ENCODE results near the gene IL20RB.

The IL20RB gene

GRCh38 chr3:136929977-136930670, 27.7 kb upstream of the IL20RB start:
- Histone ChIP-seq H3K36me3 (ENCODE audit: control insufficient read depth, insufficient read depth, low read length, severe bottlenecking) (peaks cover 20% of the 10 kb centered on the region), H3K4me1 (ENCODE audit: control insufficient read depth, insufficient read depth, low read length) (peaks cover 46% of the 10 kb centered on the region), H3K9ac (ENCODE audit: low read length) (peak overlapping the region; percentile 87), H3K27me3 (replicated peaks; ENCODE audit: control insufficient read depth, insufficient read depth, low read length) (no peaks in the 10 kb centered on the region), H3K4me3 (ENCODE audit: low read length) (peak overlapping the region; percentile 82), H3K9me3 (ENCODE audit: control insufficient read depth, low read length) (no peaks in the 10 kb centered on the region)
- peak; percentile 78 for DNase-seq (ENCODE audit: low read depth)

GRCh38 chr3:136931606-136932005, 26.2 kb upstream of the IL20RB start:
- Histone ChIP-seq H3K36me3 (ENCODE audit: control insufficient read depth, insufficient read depth, low read length, severe bottlenecking) (peaks cover 25% of the 10 kb centered on the region), H3K4me1 (ENCODE audit: control insufficient read depth, insufficient read depth, low read length) (peaks cover 38% of the 10 kb centered on the region), H3K9me3 (ENCODE audit: control insufficient read depth, low read length) (peaks cover under 1% of the 10 kb centered on the region), H3K9ac (ENCODE audit: low read length) (peak overlapping the region; percentile 87), H3K4me3 (ENCODE audit: low read length) (peak overlapping the region; percentile 82), H3K27me3 (replicated peaks; ENCODE audit: control insufficient read depth, insufficient read depth, low read length) (no peaks in the 10 kb centered on the region)
- DNase-seq (ENCODE audit: low read depth): no peak

- Histone ChIP-seq H3K4me3 (ENCODE audit: low read length) (peak overlapping the region; percentile 82), H3K27me3 (replicated peaks; ENCODE audit: control insufficient read depth, insufficient read depth, low read length) (no peaks in the 10 kb centered on the region), H3K9ac (ENCODE audit: low read length) (peak overlapping the region; percentile 87), H3K36me3 (ENCODE audit: control insufficient read depth, insufficient read depth, low read length, severe bottlenecking) (peaks cover 34% of the 10 kb centered on the region), H3K4me1 (ENCODE audit: control insufficient read depth, insufficient read depth, low read length) (peaks cover 39% of the 10 kb centered on the region), H3K9me3 (ENCODE audit: control insufficient read depth, low read length) (peaks cover 9% of the 10 kb centered on the region)
- DNase-seq (ENCODE audit: low read depth): peak; percentile 35
Measured at GRCh38 chr3:136932523-136932922, 25.3 kb upstream of the IL20RB start.

- H3K27me3 ChIP-seq (replicated peaks; ENCODE audit: control insufficient read depth, insufficient read depth, low read length): no peaks in the 10 kb centered on the region
- H3K4me1 ChIP-seq (ENCODE audit: control insufficient read depth, insufficient read depth, low read length): peaks cover 45% of the 10 kb centered on the region
- H3K9me3 ChIP-seq (ENCODE audit: control insufficient read depth, low read length): peaks cover 9% of the 10 kb centered on the region
- peak overlapping the region; percentile 82 for H3K4me3 ChIP-seq (ENCODE audit: low read length)
- H3K9ac ChIP-seq (ENCODE audit: low read length): no peak overlapping the region
- DNase-seq (ENCODE audit: low read depth): peak; percentile 40
- H3K36me3 ChIP-seq (ENCODE audit: control insufficient read depth, insufficient read depth, low read length, severe bottlenecking): peaks cover 30% of the 10 kb centered on the region
Measured at GRCh38 chr3:136932978-136933772, 24.6 kb upstream of the IL20RB start.

GRCh38 chr3:136937175-136937574, 20.6 kb upstream of the IL20RB start:
- no peak overlapping the region for H3K9ac ChIP-seq (ENCODE audit: low read length)
- no peak for DNase-seq (ENCODE audit: low read depth)
- H3K4me1 ChIP-seq (ENCODE audit: control insufficient read depth, insufficient read depth, low read length): peaks cover 43% of the 10 kb centered on the region
- H3K9me3 ChIP-seq (ENCODE audit: control insufficient read depth, low read length): peaks cover 9% of the 10 kb centered on the region
- no peaks in the 10 kb centered on the region for H3K27me3 ChIP-seq (replicated peaks; ENCODE audit: control insufficient read depth, insufficient read depth, low read length)
- H3K4me3 ChIP-seq (ENCODE audit: low read length): no peak overlapping the region
- peaks cover 22% of the 10 kb centered on the region for H3K36me3 ChIP-seq (ENCODE audit: control insufficient read depth, insufficient read depth, low read length, severe bottlenecking)

- Histone ChIP-seq H3K4me3 (ENCODE audit: low read length) (peak overlapping the region; percentile 58), H3K36me3 (ENCODE audit: control insufficient read depth, insufficient read depth, low read length, severe bottlenecking) (peaks cover 22% of the 10 kb centered on the region), H3K27me3 (replicated peaks; ENCODE audit: control insufficient read depth, insufficient read depth, low read length) (no peaks in the 10 kb centered on the region), H3K9me3 (ENCODE audit: control insufficient read depth, low read length) (peaks cover 9% of the 10 kb centered on the region), H3K9ac (ENCODE audit: low read length) (peak overlapping the region; percentile 32), H3K4me1 (ENCODE audit: control insufficient read depth, insufficient read depth, low read length) (peaks cover 39% of the 10 kb centered on the region)
- no peak for DNase-seq (ENCODE audit: low read depth)
Measured at GRCh38 chr3:136937851-136938250, 19.9 kb upstream of the IL20RB start.

- Histone ChIP-seq H3K9ac (ENCODE audit: low read length) (peak overlapping the region; percentile 32), H3K27me3 (replicated peaks; ENCODE audit: control insufficient read depth, insufficient read depth, low read length) (no peaks in the 10 kb centered on the region), H3K4me3 (ENCODE audit: low read length) (peak overlapping the region; percentile 58), H3K36me3 (ENCODE audit: control insufficient read depth, insufficient read depth, low read length, severe bottlenecking) (peaks cover 22% of the 10 kb centered on the region), H3K4me1 (ENCODE audit: control insufficient read depth, insufficient read depth, low read length) (peaks cover 39% of the 10 kb centered on the region), H3K9me3 (ENCODE audit: control insufficient read depth, low read length) (peaks cover 9% of the 10 kb centered on the region)
- DNase-seq (ENCODE audit: low read depth): peak; percentile 34
Measured at GRCh38 chr3:136938334-136938733, 19.4 kb upstream of the IL20RB start.

GRCh38 chr3:136939489-136939888, 18.3 kb upstream of the IL20RB start:
- Histone ChIP-seq H3K4me1 (ENCODE audit: control insufficient read depth, insufficient read depth, low read length) (peaks cover 43% of the 10 kb centered on the region), H3K4me3 (ENCODE audit: low read length) (peak overlapping the region; percentile 9), H3K36me3 (ENCODE audit: control insufficient read depth, insufficient read depth, low read length, severe bottlenecking) (peaks cover 20% of the 10 kb centered on the region), H3K9ac (ENCODE audit: low read length) (peak overlapping the region; percentile 32), H3K9me3 (ENCODE audit: control insufficient read depth, low read length) (peaks cover 9% of the 10 kb centered on the region), H3K27me3 (replicated peaks; ENCODE audit: control insufficient read depth, insufficient read depth, low read length) (no peaks in the 10 kb centered on the region)
- no peak for DNase-seq (ENCODE audit: low read depth)

GRCh38 chr3:136942803-136943202, 15.0 kb upstream of the IL20RB start:
- Histone ChIP-seq H3K9me3 (ENCODE audit: control insufficient read depth, low read length) (no peaks in the 10 kb centered on the region), H3K36me3 (ENCODE audit: control insufficient read depth, insufficient read depth, low read length, severe bottlenecking) (peaks cover 12% of the 10 kb centered on the region), H3K4me3 (ENCODE audit: low read length) (no peak overlapping the region), H3K4me1 (ENCODE audit: control insufficient read depth, insufficient read depth, low read length) (peaks cover 40% of the 10 kb centered on the region), H3K9ac (ENCODE audit: low read length) (no peak overlapping the region), H3K27me3 (replicated peaks; ENCODE audit: control insufficient read depth, insufficient read depth, low read length) (no peaks in the 10 kb centered on the region)
- no peak for DNase-seq (ENCODE audit: low read depth)

GRCh38 chr3:136943436-136943835, 14.3 kb upstream of the IL20RB start:
- H3K9me3 ChIP-seq (ENCODE audit: control insufficient read depth, low read length): no peaks in the 10 kb centered on the region
- DNase-seq (ENCODE audit: low read depth): peak; percentile 44
- H3K36me3 ChIP-seq (ENCODE audit: control insufficient read depth, insufficient read depth, low read length, severe bottlenecking): peaks cover 18% of the 10 kb centered on the region
- H3K9ac ChIP-seq (ENCODE audit: low read length): peak overlapping the region; percentile 5
- H3K4me3 ChIP-seq (ENCODE audit: low read length): peak overlapping the region; percentile 55
- H3K4me1 ChIP-seq (ENCODE audit: control insufficient read depth, insufficient read depth, low read length): peaks cover 33% of the 10 kb centered on the region
- no peaks in the 10 kb centered on the region for H3K27me3 ChIP-seq (replicated peaks; ENCODE audit: control insufficient read depth, insufficient read depth, low read length)

GRCh38 chr3:136946978-136947377, 10.8 kb upstream of the IL20RB start:
- H3K36me3 ChIP-seq (ENCODE audit: control insufficient read depth, insufficient read depth, low read length, severe bottlenecking): peaks cover 31% of the 10 kb centered on the region

More at GRCh38 chr3:136946978-136947377, 10.8 kb upstream of the IL20RB start:
- H3K4me1 ChIP-seq (ENCODE audit: control insufficient read depth, insufficient read depth, low read length): peaks cover 15% of the 10 kb centered on the region
- H3K9ac ChIP-seq (ENCODE audit: low read length): no peak overlapping the region
- H3K9me3 ChIP-seq (ENCODE audit: control insufficient read depth, low read length): no peaks in the 10 kb centered on the region
- H3K4me3 ChIP-seq (ENCODE audit: low read length): no peak overlapping the region
- DNase-seq (ENCODE audit: low read depth): no peak
- H3K27me3 ChIP-seq (replicated peaks; ENCODE audit: control insufficient read depth, insufficient read depth, low read length): no peaks in the 10 kb centered on the region
